ENCODE measurements around the gene TSG101. TPM values are rescaled to one million over a fixed set of nuclear protein-coding genes. Genes with fewer than 3 reads are reported as not detected.
A peak's percentile ranks its signal among the peaks of the same experiment; 100 is the strongest.

Gene TSG101
- total RNA-seq, 2 experiments from 2014 or later, result 34.0 to 37.4 TPM

GRCh38 chr11:18523084-18523483 is 3.7 kb downstream of the TSG101 start:
- intact Hi-C loops (cut with micrococcal nuclease), result no loop called here
- DNase-seq (no peak), ATAC-seq (no peak)
- peaks cover 22% of the 10 kb centered on the region for H3K36me3 Mint-ChIP-seq (ENCODE audit: low read depth)
- H3K27ac Mint-ChIP-seq, result no peak overlapping the region
- H3K9me3 Mint-ChIP-seq, result no peaks in the 10 kb centered on the region
- no peak for TF ChIP-seq CTCF (IDR thresholded peaks at IDR 0.05)
- H3K4me3 Mint-ChIP-seq, result no peak overlapping the region
- CTCF ChIA-PET, result interaction anchor here (0.8 to 2.0 kb wide), 5 partner anchors 10 to 279 kb away, joined by 3 to 9 read pairs (median 5); no protein-coding TSS in a partner anchor
- peaks cover 46% of the 10 kb centered on the region for H3K4me1 Mint-ChIP-seq (ENCODE audit: low read depth)
- no peaks in the 10 kb centered on the region for H3K27me3 Mint-ChIP-seq
- POLR2A ChIA-PET, result interaction anchor here (0.9 kb wide), 1 partner anchor 9 kb away, joined by 3 read pairs; no protein-coding TSS in a partner anchor

- H3K4me1 Mint-ChIP-seq (ENCODE audit: low read depth), result peaks cover 41% of the 10 kb centered on the region
- H3K4me3 Mint-ChIP-seq, result no peak overlapping the region
- ChIA-PET CTCF (interaction anchor here (0.8 to 2.0 kb wide), 5 partner anchors 10 to 278 kb away, joined by 3 to 9 read pairs (median 4); no protein-coding TSS in a partner anchor), POLR2A (no interaction called here)
- peak; percentile 26 for TF ChIP-seq CTCF (IDR thresholded peaks at IDR 0.05)
- no peak overlapping the region for H3K27ac Mint-ChIP-seq
- no peaks in the 10 kb centered on the region for H3K27me3 Mint-ChIP-seq
- H3K9me3 Mint-ChIP-seq, result no peaks in the 10 kb centered on the region
- ATAC-seq, result no peak
- no peak for DNase-seq
- intact Hi-C loops (cut with micrococcal nuclease), result no loop called here
- H3K36me3 Mint-ChIP-seq (ENCODE audit: low read depth), result peaks cover 22% of the 10 kb centered on the region
These were observed 4.4 kb downstream of the TSG101 start for GRCh38 chr11:18522388-18522787.

GRCh38 chr11:18521122-18521521 is 5.6 kb downstream of the TSG101 start:
- ATAC-seq, result no peak
- CTCF ChIA-PET, result interaction anchor here (1.1 to 1.7 kb wide), 3 partner anchors 201 to 277 kb away, joined by 3 to 5 read pairs (median 5); no protein-coding TSS in a partner anchor
- POLR2A ChIA-PET, result no interaction called here
- Mint-ChIP-seq H3K4me3 (no peak overlapping the region), H3K4me1 (ENCODE audit: low read depth) (peaks cover 41% of the 10 kb centered on the region), H3K27ac (no peak overlapping the region), H3K36me3 (ENCODE audit: low read depth) (peaks cover 19% of the 10 kb centered on the region), H3K9me3 (no peaks in the 10 kb centered on the region), H3K27me3 (no peaks in the 10 kb centered on the region)
- intact Hi-C loops (cut with micrococcal nuclease), result no loop called here
- DNase-seq, result no peak
- TF ChIP-seq CTCF (IDR thresholded peaks at IDR 0.05), result no peak

DNA sequence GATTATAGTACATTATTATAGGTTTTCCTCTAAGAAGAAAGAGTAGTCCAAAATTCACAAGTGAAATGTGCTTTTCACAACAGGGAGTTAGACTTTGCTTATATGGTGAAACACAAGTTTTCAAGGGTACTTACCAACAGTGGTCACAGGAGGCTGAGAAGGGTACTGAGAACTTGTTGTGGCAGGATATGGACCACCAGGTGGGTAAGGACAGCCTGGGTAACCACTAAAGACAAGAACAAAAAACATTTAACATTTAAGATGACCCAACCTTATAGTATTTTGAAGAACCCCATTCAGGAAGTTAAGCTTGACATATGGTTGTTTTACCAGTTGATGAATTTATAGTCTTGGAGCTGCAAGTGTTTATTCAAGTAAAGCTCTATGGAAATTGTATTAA is 24.4 kb downstream of the TSG101 start:
- POLR2A ChIA-PET, result interaction anchor here (1.6 kb wide), 1 partner anchor 8 kb away, joined by 3 read pairs; no protein-coding TSS in a partner anchor
- intact Hi-C loops (cut with micrococcal nuclease), result no loop called here
- no peak for TF ChIP-seq CTCF (IDR thresholded peaks at IDR 0.05)

DNA sequence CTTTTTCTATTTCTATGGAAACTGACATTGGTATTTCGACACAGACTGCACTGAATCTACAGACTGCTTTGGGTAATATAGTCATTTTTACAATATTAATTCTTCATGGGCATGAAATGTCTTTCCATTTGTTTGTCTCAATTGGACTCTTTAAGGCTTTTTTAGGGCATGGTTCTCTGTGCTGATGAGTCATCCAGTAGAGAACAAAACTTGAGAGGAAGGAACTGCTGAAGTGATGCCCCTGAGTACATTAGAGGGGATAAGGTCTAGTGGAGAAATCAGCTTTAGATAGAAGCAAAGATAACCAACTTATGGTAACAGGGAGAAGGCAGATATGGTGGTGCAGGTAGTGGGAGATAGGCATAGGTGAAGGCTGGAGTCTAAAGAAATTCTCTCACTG is 25.1 kb downstream of the TSG101 start:
- H3K27ac Mint-ChIP-seq, result no peak overlapping the region
- CTCF ChIA-PET, result no interaction called here
- no peaks in the 10 kb centered on the region for H3K4me1 Mint-ChIP-seq (ENCODE audit: low read depth)
- intact Hi-C loops (cut with micrococcal nuclease), result no loop called here
- no peaks in the 10 kb centered on the region for H3K9me3 Mint-ChIP-seq
- ATAC-seq (no peak), DNase-seq (no peak)
- H3K4me3 Mint-ChIP-seq, result no peak overlapping the region
- POLR2A ChIA-PET, result interaction anchor here (0.6 to 0.7 kb wide), 2 partner anchors 25 to 462 kb away, joined by 3 read pairs; partner anchors contain the start of gene TSG101
- H3K27me3 Mint-ChIP-seq, result no peaks in the 10 kb centered on the region
- H3K36me3 Mint-ChIP-seq (ENCODE audit: low read depth), result peaks cover 31% of the 10 kb centered on the region
- TF ChIP-seq CTCF (IDR thresholded peaks at IDR 0.05), result no peak

More for the DNA sequence above, 24.4 kb downstream of the TSG101 start:
- Mint-ChIP-seq H3K36me3 (ENCODE audit: low read depth) (peaks cover 33% of the 10 kb centered on the region), H3K9me3 (no peaks in the 10 kb centered on the region), H3K27me3 (no peaks in the 10 kb centered on the region), H3K4me1 (ENCODE audit: low read depth) (no peaks in the 10 kb centered on the region), H3K27ac (peak overlapping the region; percentile 25), H3K4me3 (no peak overlapping the region)
- DNase-seq (no peak), ATAC-seq (no peak)
- CTCF ChIA-PET, result no interaction called here

All from activated CD8-positive, alpha-beta T cell treated with anti-CD3 and anti-CD28 coated beads for 36 hours (primary cell).